ENCODE measurements around the gene TIAM2. TPM values are rescaled to one million over a fixed set of nuclear protein-coding genes. Genes with fewer than 3 reads are reported as not detected.
A peak's percentile ranks its signal among the peaks of the same experiment; 100 is the strongest.

TIAM2 gene
- total and polyA plus RNA-seq, 9 of the 15 experiments (the other 6 are each of a cell fraction or from before 2014, with no cell fraction given) = 0.73 to 6.5 (median 4.3) TPM

DNA sequence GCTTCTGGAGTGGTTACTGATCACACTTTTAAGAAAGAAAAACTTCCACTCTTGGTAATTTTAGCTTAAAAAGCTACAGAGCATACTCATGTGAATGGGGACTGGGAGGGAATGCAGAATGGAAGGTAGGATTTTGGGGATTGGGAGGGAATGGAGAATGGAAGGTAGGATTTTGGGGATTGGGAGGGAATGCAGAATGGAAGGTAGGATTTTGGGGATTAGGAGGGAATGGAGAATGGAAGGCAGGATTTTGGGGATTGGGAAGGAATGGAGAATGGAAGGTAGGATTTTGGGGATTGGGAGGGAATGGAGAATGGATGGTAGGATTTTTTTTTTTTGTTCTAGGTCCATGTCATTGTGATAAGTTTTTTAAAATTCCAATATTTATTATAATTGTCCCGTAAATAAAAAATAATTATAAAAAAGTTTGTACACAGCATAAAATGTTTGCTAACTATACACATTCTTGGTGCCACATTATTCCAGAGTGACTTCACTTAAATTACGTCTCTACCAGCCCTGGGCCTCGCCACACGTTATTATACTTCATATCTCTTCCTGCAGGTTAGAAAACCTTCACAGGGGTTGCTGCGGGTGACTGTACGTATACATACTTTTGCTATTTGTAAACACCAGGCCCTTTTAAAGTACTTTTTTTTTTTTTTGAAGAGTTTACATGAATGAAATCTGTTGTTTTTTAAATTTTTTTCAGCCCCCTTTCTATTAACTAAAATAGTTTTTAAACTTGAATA lies 127.3 kb downstream of the TIAM2 start:
- ATAC-seq (no peak), FAIRE-seq (no peak), DNase-seq (ENCODE audit: extremely low read depth in 1 of 4, low spot score in 3 of 4) (no peak)
- H2AFZ ChIP-seq (ENCODE audit: low read depth, low read length) = no peak overlapping the region
- no peak overlapping the region for H3K4me2 ChIP-seq (ENCODE audit: insufficient read depth, low read length)
- no peak for TF ChIP-seq ZNF449 (CRISPR knock-in tag; IDR thresholded peaks at IDR 0.05)
- TF ChIP-seq, protein P1, sequence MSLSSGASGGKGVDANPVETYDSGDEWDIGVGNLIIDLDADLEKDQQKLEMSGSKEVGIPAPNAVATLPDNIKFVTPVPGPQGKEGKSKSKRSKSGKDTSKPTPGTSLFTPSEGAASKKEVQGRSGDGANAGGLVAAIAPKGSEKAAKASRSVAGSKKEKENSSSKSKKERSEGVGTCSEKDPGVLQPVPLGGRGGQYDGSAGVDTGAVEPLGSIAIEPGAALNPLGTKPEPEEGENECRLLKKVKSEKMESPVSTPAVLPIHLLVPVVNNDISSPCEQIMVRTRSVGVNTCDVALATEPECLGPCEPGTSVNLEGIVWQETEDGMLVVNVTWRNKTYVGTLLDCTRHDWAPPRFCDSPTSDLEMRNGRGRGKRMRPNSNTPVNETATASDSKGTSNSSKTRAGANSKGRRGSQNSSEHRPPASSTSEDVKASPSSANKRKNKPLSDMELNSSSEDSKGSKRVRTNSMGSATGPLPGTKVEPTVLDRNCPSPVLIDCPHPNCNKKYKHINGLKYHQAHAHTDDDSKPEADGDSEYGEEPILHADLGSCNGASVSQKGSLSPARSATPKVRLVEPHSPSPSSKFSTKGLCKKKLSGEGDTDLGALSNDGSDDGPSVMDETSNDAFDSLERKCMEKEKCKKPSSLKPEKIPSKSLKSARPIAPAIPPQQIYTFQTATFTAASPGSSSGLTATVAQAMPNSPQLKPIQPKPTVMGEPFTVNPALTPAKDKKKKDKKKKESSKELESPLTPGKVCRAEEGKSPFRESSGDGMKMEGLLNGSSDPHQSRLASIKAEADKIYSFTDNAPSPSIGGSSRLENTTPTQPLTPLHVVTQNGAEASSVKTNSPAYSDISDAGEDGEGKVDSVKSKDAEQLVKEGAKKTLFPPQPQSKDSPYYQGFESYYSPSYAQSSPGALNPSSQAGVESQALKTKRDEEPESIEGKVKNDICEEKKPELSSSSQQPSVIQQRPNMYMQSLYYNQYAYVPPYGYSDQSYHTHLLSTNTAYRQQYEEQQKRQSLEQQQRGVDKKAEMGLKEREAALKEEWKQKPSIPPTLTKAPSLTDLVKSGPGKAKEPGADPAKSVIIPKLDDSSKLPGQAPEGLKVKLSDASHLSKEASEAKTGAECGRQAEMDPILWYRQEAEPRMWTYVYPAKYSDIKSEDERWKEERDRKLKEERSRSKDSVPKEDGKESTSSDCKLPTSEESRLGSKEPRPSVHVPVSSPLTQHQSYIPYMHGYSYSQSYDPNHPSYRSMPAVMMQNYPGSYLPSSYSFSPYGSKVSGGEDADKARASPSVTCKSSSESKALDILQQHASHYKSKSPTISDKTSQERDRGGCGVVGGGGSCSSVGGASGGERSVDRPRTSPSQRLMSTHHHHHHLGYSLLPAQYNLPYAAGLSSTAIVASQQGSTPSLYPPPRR (CRISPR knock-in tag; IDR thresholded peaks at IDR 0.05; ENCODE audit: borderline replicate concordance) = no peak
- peak; percentile 58 for TF ChIP-seq PCBP1 (IDR thresholded peaks at IDR 0.05; ENCODE audit: low read depth, low read length, poor library complexity, severe bottlenecking)
- peak; percentile 59 for TF ChIP-seq HNRNPK (IDR thresholded peaks at IDR 0.05; ENCODE audit: low read depth, low read length, poor library complexity, severe bottlenecking)
- TF ChIP-seq PCBP2 (IDR thresholded peaks at IDR 0.05; ENCODE audit: low read depth, low read length, poor library complexity, severe bottlenecking) = peak; percentile 90
- intact Hi-C loops (cut with micrococcal nuclease) (no loop called here), in situ Hi-C loops (cut with MboI) (no loop called here)
- no TSS peak for BruUV-seq (replicated peaks)
- H3K27me3 ChIP-seq (ENCODE audit: control insufficient read depth in 2 of 2, insufficient read depth in 2 of 2, low read length in 2 of 2) = peaks cover 44 to 73% of the 10 kb centered on the region in 2 experiments
- no peaks in the 10 kb centered on the region for H4K20me1 ChIP-seq (replicated peaks; ENCODE audit: control insufficient read depth, insufficient read depth, low read length)
- no peaks in the 10 kb centered on the region for H3K9me1 ChIP-seq (ENCODE audit: control insufficient read depth, insufficient read depth, low read length)
- no peak overlapping the region for H3K9ac ChIP-seq (ENCODE audit: insufficient read depth in 1 of 2, low read depth in 2 of 2, low read length in 2 of 2)
- POLR2A ChIA-PET = interaction anchor here (1.1 kb wide), 2 partner anchors 9 to 61 kb away, joined by 3 to 4 read pairs; no protein-coding TSS in a partner anchor
- H3K27ac ChIP-seq (ENCODE audit: extremely low read depth, low read depth, low read length) = no peak overlapping the region
- no peaks in the 10 kb centered on the region for H3K36me3 ChIP-seq (ENCODE audit: control insufficient read depth, insufficient read depth, low read length)
- WGBS (ENCODE audit: insufficient coverage, low coverage, missing lambda C conversion rate) = 2% methylated on average over 6 of the region's 6 CpGs
- H3K4me1 ChIP-seq (replicated peaks in 1 of 2; ENCODE audit: control insufficient read depth in 2 of 2, insufficient read depth in 2 of 2, low read length in 2 of 2) = no peaks in the 10 kb centered on the region
- H3K79me2 ChIP-seq (ENCODE audit: control insufficient read depth, insufficient read depth, low read length) = no peaks in the 10 kb centered on the region
- H3K9me3 ChIP-seq (replicated peaks; ENCODE audit: control insufficient read depth, insufficient read depth, low read depth, low read length) = no peaks in the 10 kb centered on the region
- CTCF ChIA-PET (ENCODE audit: low intra/inter-chr PET ratio) = interaction anchor here (0.9 kb wide), 1 partner anchor 447 kb away, joined by 3 read pairs; no protein-coding TSS in a partner anchor
- no peak overlapping the region for H3K4me3 ChIP-seq

Data from K562 (cell line).